Hepatocyte (in vitro differentiated cells): ENCODE results near the gene EXOC4.

Source experiments
- EZH2 ChIP-seq: fragments of 200-600 bp; sonication (generic); IDR thresholded peaks from 2 replicates; pipeline ENCODE4 v1.6.1; 2016; ENCODE audit warnings: antibody characterized with exemption, mild to moderate bottlenecking, borderline replicate concordance
- TF ChIP-seq, protein P1 (sequence below): fragments of 200-600 bp; sonication (generic); IDR thresholded peaks from 2 replicates; pipeline ENCODE4 v1.5.1; 2016; ENCODE audit warnings: antibody characterized with exemption, mild to moderate bottlenecking; ENCODE audit not compliant: poor library complexity

DNA sequence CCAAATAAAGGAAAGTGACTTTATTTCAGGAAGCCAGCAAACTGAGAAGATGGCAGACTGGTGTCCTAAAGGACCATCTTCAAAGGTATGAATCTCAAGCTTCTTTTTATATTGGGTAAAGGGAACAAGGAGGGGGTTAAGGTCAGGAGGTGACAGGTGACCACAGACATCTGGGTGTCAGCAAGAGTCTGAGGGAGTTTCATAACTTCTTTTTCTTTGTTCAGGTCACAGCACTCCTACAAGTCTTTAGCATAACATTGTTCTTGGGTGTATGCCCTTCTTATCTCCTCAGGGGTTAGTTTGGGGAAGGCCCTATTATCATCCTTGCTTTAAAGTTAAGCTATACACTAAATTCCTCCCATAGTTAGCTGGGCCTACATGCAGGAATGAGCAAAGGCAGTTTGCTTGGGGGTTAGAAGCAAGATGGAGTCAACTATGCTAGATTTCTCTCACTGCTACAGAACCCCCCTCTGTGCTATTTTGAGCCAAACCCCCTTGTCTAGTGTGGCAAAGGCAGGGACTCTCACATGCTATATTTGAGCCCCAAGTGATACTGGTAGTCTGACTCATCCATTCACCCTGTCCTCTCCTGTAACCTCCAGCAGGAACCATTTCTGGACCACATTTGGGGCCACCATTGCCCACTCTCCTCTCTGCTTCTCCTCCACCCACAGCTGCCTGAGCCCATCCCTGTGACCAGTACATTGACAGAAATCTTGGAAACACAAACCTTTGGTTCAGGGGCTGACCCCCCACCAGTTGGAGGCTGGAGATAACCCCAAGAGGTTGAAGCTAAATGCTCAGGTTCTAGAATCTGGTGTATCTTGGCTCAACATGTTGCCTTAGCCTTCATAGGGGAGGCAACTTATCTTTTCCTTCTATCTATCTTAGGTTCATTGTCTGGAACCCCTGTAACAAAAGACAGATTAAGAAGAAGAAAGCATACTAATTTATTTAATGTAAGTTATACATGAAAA, 818.8 kb downstream of the EXOC4 start:
- TF ChIP-seq, protein P1, sequence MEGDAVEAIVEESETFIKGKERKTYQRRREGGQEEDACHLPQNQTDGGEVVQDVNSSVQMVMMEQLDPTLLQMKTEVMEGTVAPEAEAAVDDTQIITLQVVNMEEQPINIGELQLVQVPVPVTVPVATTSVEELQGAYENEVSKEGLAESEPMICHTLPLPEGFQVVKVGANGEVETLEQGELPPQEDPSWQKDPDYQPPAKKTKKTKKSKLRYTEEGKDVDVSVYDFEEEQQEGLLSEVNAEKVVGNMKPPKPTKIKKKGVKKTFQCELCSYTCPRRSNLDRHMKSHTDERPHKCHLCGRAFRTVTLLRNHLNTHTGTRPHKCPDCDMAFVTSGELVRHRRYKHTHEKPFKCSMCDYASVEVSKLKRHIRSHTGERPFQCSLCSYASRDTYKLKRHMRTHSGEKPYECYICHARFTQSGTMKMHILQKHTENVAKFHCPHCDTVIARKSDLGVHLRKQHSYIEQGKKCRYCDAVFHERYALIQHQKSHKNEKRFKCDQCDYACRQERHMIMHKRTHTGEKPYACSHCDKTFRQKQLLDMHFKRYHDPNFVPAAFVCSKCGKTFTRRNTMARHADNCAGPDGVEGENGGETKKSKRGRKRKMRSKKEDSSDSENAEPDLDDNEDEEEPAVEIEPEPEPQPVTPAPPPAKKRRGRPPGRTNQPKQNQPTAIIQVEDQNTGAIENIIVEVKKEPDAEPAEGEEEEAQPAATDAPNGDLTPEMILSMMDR, result no peak
- TF ChIP-seq EZH2, result no peak
